ENCODE results near the gene NUDT22. TPM values are rescaled to one million over a fixed set of nuclear protein-coding genes. Genes with fewer than 3 reads are reported as not detected.
A peak's percentile ranks its signal among the peaks of the same experiment; 100 is the strongest.

The NUDT22 gene
- total and polyA plus RNA-seq, 2 experiments from 2014 or later: 33.9 to 67.0 TPM

DNA sequence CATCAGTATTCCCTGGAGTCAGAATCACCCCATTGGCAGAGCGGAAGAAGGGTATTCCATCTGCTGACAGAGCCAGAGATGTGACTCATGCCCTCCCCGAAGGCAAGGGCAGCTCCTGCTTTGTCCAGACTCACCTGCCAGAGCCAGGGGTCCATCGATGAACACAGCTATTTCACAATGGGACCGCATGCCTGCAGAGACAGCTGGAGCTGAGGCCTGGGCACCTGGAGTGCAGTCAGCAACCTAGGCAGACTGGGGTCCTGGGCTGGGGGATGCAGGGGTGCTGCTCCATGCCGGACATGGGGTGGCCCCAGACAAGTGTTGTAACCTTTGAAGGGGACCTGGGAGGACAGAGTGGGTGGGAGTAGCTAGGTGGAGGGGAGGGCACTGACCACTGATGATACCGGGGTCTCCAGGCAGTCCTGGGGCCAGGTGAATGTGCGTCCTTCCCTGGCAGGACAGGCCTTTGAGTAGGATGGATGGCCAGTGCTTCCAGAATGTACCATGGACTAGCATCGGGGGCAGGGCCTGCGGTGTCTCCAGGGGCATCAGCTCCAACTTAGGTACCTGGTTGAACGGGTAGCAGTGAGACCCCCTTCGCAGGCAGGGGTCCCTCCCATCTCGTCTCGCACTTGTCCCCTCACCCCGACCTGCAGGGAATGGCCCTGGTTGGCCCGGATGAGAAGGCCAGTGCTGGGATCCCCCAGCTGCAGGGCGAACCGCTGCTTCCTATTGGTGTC, 1.8 kb upstream of the NUDT22 start:
- TF ChIP-seq EZH2 (IDR thresholded peaks at IDR 0.05; ENCODE audit: low read depth, unreplicated experiment): no peak
- TF ChIP-seq NANOG (IDR thresholded peaks at IDR 0.05; ENCODE audit: borderline replicate concordance): no peak
- no peak for TF ChIP-seq ZNF114 (CRISPR knock-in tag; IDR thresholded peaks at IDR 0.05)
- TF ChIP-seq EZH2phosphoT487 (IDR thresholded peaks at IDR 0.05; ENCODE audit: unreplicated experiment): no peak
- TF ChIP-seq CREB1 (CRISPR knock-in tag; IDR thresholded peaks at IDR 0.05; ENCODE audit: low read depth): no peak
- ATAC-seq (no peak), DNase-seq (ENCODE audit: low spot score) (no peak)
- Histone ChIP-seq H3K27ac (ENCODE audit: low read depth) (no peak overlapping the region), H3K27me3 (ENCODE audit: insufficient read depth) (no peaks in the 10 kb centered on the region), H2AFZ (no peak overlapping the region), H3K79me2 (replicated peaks; ENCODE audit: insufficient read depth) (no peaks in the 10 kb centered on the region; the same call in 1 of the 2 replicates), H3K4me1 (ENCODE audit: insufficient read depth) (no peaks in the 10 kb centered on the region; the same call in 1 of the 2 replicates), H3K4me2 (no peak overlapping the region), H3K4me3 (no peak overlapping the region), H4K20me1 (replicated peaks; ENCODE audit: insufficient read depth) (no peaks in the 10 kb centered on the region), H3F3A (replicated peaks; ENCODE audit: low read depth) (0 out of 2 replicates have a peak, but pooled peaks cover 3% of the 10 kb centered on the region), H3K36me3 (ENCODE audit: insufficient read depth) (no peaks in the 10 kb centered on the region; the same call in 1 of the 2 replicates), H3K9me2 (ENCODE audit: insufficient read depth) (no peaks in the 10 kb centered on the region)
- H3K4me3 Mint-ChIP-seq: peak overlapping the region; percentile 89; the same call in 2 of the 3 replicates
- H3K36me3 Mint-ChIP-seq (ENCODE audit: low read depth): no peaks in the 10 kb centered on the region
- peaks cover 9% of the 10 kb centered on the region for H3K4me1 Mint-ChIP-seq
- H3K9me3 Mint-ChIP-seq: no peaks in the 10 kb centered on the region
- H3K27ac Mint-ChIP-seq: no peak overlapping the region
- H3K27me3 Mint-ChIP-seq (ENCODE audit: insufficient read depth, low read depth, poor library complexity): peaks cover 4% of the 10 kb centered on the region

GRCh38 chr11:64224891-64225607, 1.0 kb upstream of the NUDT22 start:
- Histone ChIP-seq H3K4me3 (peak overlapping the region; percentile 98), H2AFZ (no peak overlapping the region), H4K20me1 (replicated peaks; ENCODE audit: insufficient read depth) (no peaks in the 10 kb centered on the region), H3K4me1 (ENCODE audit: insufficient read depth) (no peaks in the 10 kb centered on the region; the same call in 1 of the 2 replicates), H3K79me2 (replicated peaks; ENCODE audit: insufficient read depth) (no peaks in the 10 kb centered on the region; the same call in 1 of the 2 replicates), H3K9me2 (ENCODE audit: insufficient read depth) (no peaks in the 10 kb centered on the region), H3F3A (replicated peaks; ENCODE audit: low read depth) (0 out of 2 replicates have a peak, but pooled peaks cover 5% of the 10 kb centered on the region), H3K27me3 (ENCODE audit: insufficient read depth) (no peaks in the 10 kb centered on the region), H3K27ac (ENCODE audit: low read depth) (no peak overlapping the region), H3K36me3 (ENCODE audit: insufficient read depth) (no peaks in the 10 kb centered on the region; the same call in 1 of the 2 replicates), H3K4me2 (peak overlapping the region; percentile 97)
- ATAC-seq (no peak; the same call in 2 of the 3 replicates), DNase-seq (ENCODE audit: low spot score) (no peak)
- Mint-ChIP-seq H3K27me3 (ENCODE audit: insufficient read depth, low read depth, poor library complexity) (peaks cover 4% of the 10 kb centered on the region), H3K36me3 (ENCODE audit: low read depth) (no peaks in the 10 kb centered on the region), H3K27ac (no peak overlapping the region), H3K4me1 (peaks cover 11% of the 10 kb centered on the region), H3K9me3 (no peaks in the 10 kb centered on the region), H3K4me3 (peak overlapping the region; percentile 89)
- TF ChIP-seq ZNF462 (CRISPR knock-in tag; IDR thresholded peaks at IDR 0.05) (no peak), JUNB (IDR thresholded peaks at IDR 0.05; ENCODE audit: unreplicated experiment) (no peak), POLR2AphosphoS5 (IDR thresholded peaks at IDR 0.05; ENCODE audit: low read depth) (no peak)

Measured in GM23338 (cell line).